Upper lobe of left lung (tissue), 4 donors: ENCODE results near the gene FHOD3.

Experiments
- EP300 ChIP-seq, 4 donors: sonication (generic); formaldehyde crosslinking; IDR thresholded peaks; one replicate each; pipeline ENCODE4 v1.5.1; 2017; ENCODE audit warnings: antibody characterized with exemption in 4 of 4, control low read depth in 2 of 4
- POLR2A ChIP-seq, 4 donors: fragments of 450-650 bp; IDR thresholded peaks; one replicate each; pipeline ENCODE4 v1.5.1; 2016 to 2017; ENCODE audit warnings: antibody characterized with exemption in 4 of 4, mild to moderate bottlenecking in 2 of 4
- TF ChIP-seq, protein P1 (sequence below), 6 experiments: fragments of 450-650 bp in 4 of 6; fragments of 200-600 bp in 2 of 6; sonication (generic) in 2 of 6; IDR thresholded peaks; one replicate each; pipeline ENCODE4 v1.5.1; 2016 to 2019; ENCODE audit warnings: antibody characterized with exemption in 6 of 6

DNA sequence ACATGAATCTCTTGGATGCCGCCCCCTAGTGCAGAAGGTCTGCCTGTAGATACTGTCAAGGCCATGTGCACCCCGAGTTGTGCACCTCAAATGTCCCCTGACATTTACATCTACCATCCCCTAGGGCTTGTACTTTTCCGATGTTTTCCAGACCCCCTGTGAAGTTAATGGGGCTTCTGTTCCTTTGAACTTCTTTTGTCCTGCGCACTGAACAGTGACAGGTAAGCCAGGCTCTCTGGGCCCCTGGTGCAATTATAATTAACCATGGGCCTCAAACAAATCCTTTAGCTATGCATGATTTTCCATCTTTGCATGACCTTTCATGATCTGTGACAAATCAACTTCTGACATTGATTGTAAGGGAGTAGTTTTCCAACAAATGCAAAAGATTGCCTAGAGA lies 158.4 kb downstream of the FHOD3 start:
- TF ChIP-seq EP300 (IDR thresholded peaks at IDR 0.05) (no peak), POLR2A (IDR thresholded peaks at IDR 0.05) (no peak)
- TF ChIP-seq, protein P1, sequence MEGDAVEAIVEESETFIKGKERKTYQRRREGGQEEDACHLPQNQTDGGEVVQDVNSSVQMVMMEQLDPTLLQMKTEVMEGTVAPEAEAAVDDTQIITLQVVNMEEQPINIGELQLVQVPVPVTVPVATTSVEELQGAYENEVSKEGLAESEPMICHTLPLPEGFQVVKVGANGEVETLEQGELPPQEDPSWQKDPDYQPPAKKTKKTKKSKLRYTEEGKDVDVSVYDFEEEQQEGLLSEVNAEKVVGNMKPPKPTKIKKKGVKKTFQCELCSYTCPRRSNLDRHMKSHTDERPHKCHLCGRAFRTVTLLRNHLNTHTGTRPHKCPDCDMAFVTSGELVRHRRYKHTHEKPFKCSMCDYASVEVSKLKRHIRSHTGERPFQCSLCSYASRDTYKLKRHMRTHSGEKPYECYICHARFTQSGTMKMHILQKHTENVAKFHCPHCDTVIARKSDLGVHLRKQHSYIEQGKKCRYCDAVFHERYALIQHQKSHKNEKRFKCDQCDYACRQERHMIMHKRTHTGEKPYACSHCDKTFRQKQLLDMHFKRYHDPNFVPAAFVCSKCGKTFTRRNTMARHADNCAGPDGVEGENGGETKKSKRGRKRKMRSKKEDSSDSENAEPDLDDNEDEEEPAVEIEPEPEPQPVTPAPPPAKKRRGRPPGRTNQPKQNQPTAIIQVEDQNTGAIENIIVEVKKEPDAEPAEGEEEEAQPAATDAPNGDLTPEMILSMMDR (IDR thresholded peaks at IDR 0.05): no peak
